H9 (cell line): Measurements from ENCODE around the gene GLRA2. TPM values are rescaled to one million over a fixed set of nuclear protein-coding genes. Genes with fewer than 3 reads are reported as not detected.

Experiments
- DNase-seq: peaks from one replicate; pipeline ENCODE4 v3.0.0-alpha.2; 2017
- H2AFZ ChIP-seq: one replicate; pipeline ENCODE4 v1.6.1; 2013; ENCODE audit warnings: mild to moderate bottlenecking, low read length, control low read depth, moderate library complexity
- H2AK5ac ChIP-seq: 2 replicates; pipeline ENCODE4 v1.6.1; 2013; ENCODE audit warnings: low read length, control low read depth, mixed read lengths; ENCODE audit not compliant: insufficient read length
- H2BK120ac ChIP-seq: one replicate; pipeline ENCODE4 v1.6.1; 2013; ENCODE audit warnings: low read depth, mild to moderate bottlenecking, low read length, control low read depth, inconsistent platforms; ENCODE audit not compliant: poor library complexity, severe bottlenecking
- H2BK12ac ChIP-seq: 2 replicates; pipeline ENCODE4 v1.6.1; 2013; ENCODE audit warnings: low read length, control low read depth, mixed read lengths, low read depth; ENCODE audit not compliant: insufficient read length
- H2BK15ac ChIP-seq: 2 replicates; pipeline ENCODE4 v1.6.1; 2013; ENCODE audit warnings: low read depth, low read length, control low read depth
- H2BK20ac ChIP-seq: one replicate; pipeline ENCODE4 v1.6.1; 2013; ENCODE audit warnings: low read depth, mild to moderate bottlenecking, low read length, control low read depth, inconsistent platforms; ENCODE audit not compliant: poor library complexity, severe bottlenecking
- H2BK5ac ChIP-seq: 2 replicates; pipeline ENCODE4 v1.6.1; 2013; ENCODE audit warnings: low read length, control low read depth, mixed read lengths; ENCODE audit not compliant: insufficient read length
- H3K14ac ChIP-seq: 2 replicates; pipeline ENCODE4 v1.6.1; 2013; ENCODE audit warnings: low read length, control low read depth; ENCODE audit not compliant: insufficient read depth
- H3K18ac ChIP-seq: 2 replicates; pipeline ENCODE4 v1.6.1; 2013; ENCODE audit warnings: low read depth, mild to moderate bottlenecking, mixed read lengths, low read length, control low read depth; ENCODE audit not compliant: insufficient read length
- H3K23ac ChIP-seq: 2 replicates; pipeline ENCODE4 v1.6.1; 2013; ENCODE audit warnings: low read length, control low read depth, mixed read lengths, low read depth; ENCODE audit not compliant: insufficient read length
- H3K23me2 ChIP-seq: 2 replicates; pipeline ENCODE4 v1.6.1; 2013; ENCODE audit warnings: low read depth, mild to moderate bottlenecking, mixed read lengths, low read length, control low read depth; ENCODE audit not compliant: insufficient read length, poor library complexity, severe bottlenecking
- H3K27ac ChIP-seq: 2 replicates; pipeline ENCODE4 v1.5.1; 2013; ENCODE audit warnings: low read length, control low read depth, mixed read lengths, low read depth; ENCODE audit not compliant: insufficient read length
- H3K27me3 ChIP-seq: 2 replicates; pipeline ENCODE4 v1.6.1; 2013; ENCODE audit warnings: low read length, control low read depth, inconsistent platforms; ENCODE audit not compliant: insufficient read depth
- H3K4ac ChIP-seq: 2 replicates; pipeline ENCODE4 v1.6.1; 2013; ENCODE audit warnings: low read depth, mild to moderate bottlenecking, control low read depth, inconsistent platforms, low read length, moderate library complexity
- H3K4me1 ChIP-seq: 2 replicates; pipeline ENCODE4 v1.6.1; 2013; ENCODE audit warnings: low read length, control low read depth, inconsistent platforms; ENCODE audit not compliant: insufficient read depth
- H3K4me2 ChIP-seq: 2 replicates; pipeline ENCODE4 v1.6.1; 2013; ENCODE audit warnings: low read length, control low read depth, mixed read lengths; ENCODE audit not compliant: insufficient read length, insufficient read depth
- H3K56ac ChIP-seq: 2 replicates; pipeline ENCODE4 v1.6.1; 2013; ENCODE audit warnings: low read depth, mild to moderate bottlenecking, mixed read lengths, low read length, control low read depth; ENCODE audit not compliant: insufficient read length
- H3K79me1 ChIP-seq: 2 replicates; pipeline ENCODE4 v1.6.1; 2013; ENCODE audit warnings: low read depth, mild to moderate bottlenecking, moderate library complexity, low read length, control low read depth, inconsistent platforms; ENCODE audit not compliant: insufficient read depth, poor library complexity, severe bottlenecking
- H3K79me2 ChIP-seq: 2 replicates; pipeline ENCODE4 v1.6.1; 2013; ENCODE audit warnings: low read length, control low read depth, inconsistent platforms; ENCODE audit not compliant: insufficient read depth
- H3K9ac ChIP-seq: 2 replicates; pipeline ENCODE4 v1.6.1; 2013; ENCODE audit warnings: low read length, control low read depth, mixed read lengths; ENCODE audit not compliant: insufficient read length; ENCODE audit errors: extremely low read depth
- H3K9me3 ChIP-seq: one replicate; pipeline ENCODE4 v1.6.1; 2013; ENCODE audit warnings: low read depth, low read length, inconsistent platforms; ENCODE audit not compliant: control insufficient read depth
- H3T11ph ChIP-seq: one replicate; pipeline ENCODE4 v1.6.1; 2013; ENCODE audit warnings: mild to moderate bottlenecking, low read length, control low read depth, inconsistent platforms
- H4K20me1 ChIP-seq: one replicate; pipeline ENCODE4 v1.6.1; 2013; ENCODE audit not compliant: control insufficient read depth, insufficient read length, insufficient read depth
- H4K5ac ChIP-seq: 2 replicates; pipeline ENCODE4 v1.6.1; 2013; ENCODE audit warnings: low read depth, mild to moderate bottlenecking, mixed read lengths, low read length, control low read depth; ENCODE audit not compliant: insufficient read length
- H4K8ac ChIP-seq: replicated peaks from 2 replicates; pipeline ENCODE4 v1.6.1; 2013; ENCODE audit warnings: low read length, control low read depth, mixed read lengths, low read depth; ENCODE audit not compliant: insufficient read length
- H4K91ac ChIP-seq: 2 replicates; pipeline ENCODE4 v1.6.1; 2013; ENCODE audit warnings: low read depth, mild to moderate bottlenecking, moderate library complexity, mixed read lengths, low read length, control low read depth; ENCODE audit not compliant: insufficient read length
- H3K27ac Mint-ChIP-seq, 3 experiments: 2 replicates in 2 of 3; 3 replicates in 1 of 3; pipeline ENCODE4 v1.8.0; 2020 to 2021; ENCODE audit warnings: mixed read lengths in 3 of 3, mild to moderate bottlenecking in 1 of 3, moderate library complexity in 1 of 3
- H3K27me3 Mint-ChIP-seq: 2 replicates; pipeline ENCODE4 v1.8.0; 2021; ENCODE audit warnings: low read depth, mild to moderate bottlenecking, moderate library complexity, mixed read lengths
- H3K36me3 Mint-ChIP-seq, 3 experiments: 2 replicates in 2 of 3; 3 replicates in 1 of 3; pipeline ENCODE4 v1.8.0; 2020 to 2021; ENCODE audit warnings: low read depth in 3 of 3, mixed read lengths in 3 of 3; ENCODE audit not compliant: insufficient read depth in 1 of 3
- H3K4me1 Mint-ChIP-seq, 2 experiments: 2 replicates each; pipeline ENCODE4 v1.8.0; 2020; ENCODE audit warnings: mixed read lengths in 2 of 2
- H3K4me3 Mint-ChIP-seq, 2 experiments: 2 replicates in 1 of 2; 3 replicates in 1 of 2; pipeline ENCODE4 v1.8.0; 2020 to 2021; ENCODE audit warnings: mild to moderate bottlenecking in 2 of 2, mixed read lengths in 2 of 2, moderate library complexity in 1 of 2
- H3K9me3 Mint-ChIP-seq, 2 experiments: 2 replicates in 1 of 2; 3 replicates in 1 of 2; pipeline ENCODE4 v1.8.0; 2020; ENCODE audit warnings: mild to moderate bottlenecking in 2 of 2, mixed read lengths in 2 of 2, moderate library complexity in 1 of 2
- CTCF ChIP-seq: fragments of 200-600 bp; sonication (generic); conservative IDR thresholded peaks from 3 replicates; pipeline ENCODE4 v1.8.0; 2021; ENCODE audit warnings: antibody characterized with exemption, mild to moderate bottlenecking
- total RNA-seq: library from RNA; stranded (reverse); gene quantifications from 2 replicates; pipeline ENCODE4 v1.2.1, GENCODE V29; 2021

The GLRA2 gene
- total RNA-seq, 1 experiment from 2014 or later = not detected

DNA sequence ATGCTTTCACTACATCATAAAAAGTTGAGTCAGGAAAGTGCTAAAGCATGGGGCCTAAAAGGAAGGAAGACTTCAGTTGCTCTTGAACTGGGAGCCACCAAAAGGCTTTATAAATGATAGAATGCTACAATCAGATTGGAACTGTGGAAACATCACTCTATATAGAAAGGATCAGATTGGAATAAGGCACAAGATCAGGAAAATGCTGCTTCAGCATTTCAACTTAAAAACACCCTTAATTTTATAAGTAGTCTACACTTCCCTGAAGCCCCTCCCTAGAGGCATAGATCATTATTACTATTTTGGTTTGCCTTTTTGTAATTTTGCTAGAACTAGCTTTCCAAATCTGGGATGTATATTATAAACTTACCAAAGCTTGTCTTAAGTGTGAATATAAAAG, 172.8 kb downstream of the GLRA2 start:
- no peak overlapping the region for H3T11ph ChIP-seq
- no peak overlapping the region for H3K4ac ChIP-seq
- no peak overlapping the region for H3K9ac ChIP-seq
- H2BK5ac ChIP-seq = no peak overlapping the region
- no peak overlapping the region for H4K8ac ChIP-seq
- no peak for TF ChIP-seq CTCF
- H3K4me2 ChIP-seq = no peak overlapping the region
- H2BK20ac ChIP-seq = no peak overlapping the region
- Mint-ChIP-seq H3K27ac (no peak overlapping the region), H3K27me3 (no peaks in the 10 kb centered on the region), H3K4me1 (no peaks in the 10 kb centered on the region), H3K36me3 (no peaks in the 10 kb centered on the region; a peak in 1 of 7 replicates), H3K4me3 (no peak overlapping the region), H3K9me3 (peaks cover 20 to 37% of the 10 kb centered on the region in 2 experiments; a peak in 4 of 5 replicates)
- H3K23me2 ChIP-seq = no peaks in the 10 kb centered on the region
- H4K91ac ChIP-seq = no peak overlapping the region
- no peak overlapping the region for H2AFZ ChIP-seq
- no peaks in the 10 kb centered on the region for H3K27me3 ChIP-seq
- no peak overlapping the region for H2BK15ac ChIP-seq
- H3K4me1 ChIP-seq = no peaks in the 10 kb centered on the region
- H4K20me1 ChIP-seq = no peaks in the 10 kb centered on the region
- H4K5ac ChIP-seq = no peak overlapping the region
- no peaks in the 10 kb centered on the region for H3K9me3 ChIP-seq
- no peak overlapping the region for H3K14ac ChIP-seq
- H2AK5ac ChIP-seq = no peak overlapping the region
- DNase-seq = no peak
- H3K56ac ChIP-seq = no peak overlapping the region
- no peak overlapping the region for H3K23ac ChIP-seq
- no peak overlapping the region for H2BK12ac ChIP-seq
- H3K18ac ChIP-seq = no peak overlapping the region
- H3K27ac ChIP-seq = no peak overlapping the region
- H3K79me1 ChIP-seq = no peaks in the 10 kb centered on the region
- no peaks in the 10 kb centered on the region for H3K79me2 ChIP-seq
- H2BK120ac ChIP-seq = no peak overlapping the region
